DMS79 (cell line): Measurements from ENCODE around the gene SRF.

Experiments used
- DNase-seq: peaks from one replicate; lab custom pipeline; 2025; lab: John Stamatoyannopoulos, UW

SRF gene

GRCh38 chr6:43216200-43216599, 45.1 kb downstream of the SRF start:
- no peak for DNase-seq

- peak; percentile 47 for DNase-seq
Measured at GRCh38 chr6:43217351-43217750, 46.3 kb downstream of the SRF start.

GRCh38 chr6:43219119-43219518, 48.0 kb downstream of the SRF start:
- DNase-seq: no peak

GRCh38 chr6:43219814-43220213, 48.7 kb downstream of the SRF start:
- no peak for DNase-seq

GRCh38 chr6:43220439-43220951, 49.4 kb downstream of the SRF start:
- DNase-seq: no peak

- DNase-seq: no peak
Measured at GRCh38 chr6:43221046-43221972, 50.2 kb downstream of the SRF start.

GRCh38 chr6:43222418-43223059, 51.5 kb downstream of the SRF start:
- no peak for DNase-seq

- no peak for DNase-seq
Measured at GRCh38 chr6:43223175-43223574, 52.1 kb downstream of the SRF start.

- DNase-seq: no peak
Measured at GRCh38 chr6:43226192-43226851, 55.3 kb downstream of the SRF start.

- DNase-seq: peak; percentile 49
Measured at GRCh38 chr6:43228951-43229802, 58.1 kb downstream of the SRF start, which contains the start of gene DNPH1. Gene DNPH1 (minus strand): TSS chr6:43229481. CDS start chr6:43229456, 25 bp downstream.

- DNase-seq: no peak
Measured at GRCh38 chr6:43229803-43230620, 58.9 kb downstream of the SRF start.

GRCh38 chr6:43231053-43231452, 60.0 kb downstream of the SRF start:
- DNase-seq: no peak
